Prostate gland (tissue), 2 donors: Measurements from ENCODE around the gene CORO6. TPM values are rescaled to one million over a fixed set of nuclear protein-coding genes. Genes with fewer than 3 reads are reported as not detected.

Experiments
- DNase-seq: peaks from one replicate; pipeline ENCODE4 v3.0.0-alpha.2; 2019; ENCODE audit warnings: low spot score
- H3K27ac ChIP-seq, 2 donors: fragments of 200-600 bp; sonication (generic); 2 replicates each; pipeline ENCODE4 v1.5.1; 2017 to 2019
- H3K27me3 ChIP-seq: fragments of 200-600 bp; sonication (generic); replicated peaks from 2 replicates; pipeline ENCODE4 v1.5.1; 2019; ENCODE audit not compliant: insufficient read depth
- H3K36me3 ChIP-seq, 2 donors: fragments of 200-600 bp; sonication (generic); 1 replicate in 1 of 2; 2 replicates in 1 of 2; pipeline versions ENCODE4 v1.5.1 to v1.8.1; 2017 to 2019
- H3K4me1 ChIP-seq: fragments of 200-600 bp; sonication (generic); replicated peaks from 2 replicates; pipeline ENCODE4 v1.5.1; 2019
- H3K4me3 ChIP-seq, 2 donors: fragments of 200-600 bp; sonication (generic); 2 replicates each; pipeline ENCODE4 v1.5.1; 2017 to 2019
- H3K9me3 ChIP-seq: fragments of 200-600 bp; sonication (generic); 2 replicates; pipeline ENCODE4 v1.5.1; 2017
- CTCF ChIP-seq, 4 experiments: fragments of 200-600 bp in 2 of 4; fragments of 450-650 bp in 2 of 4; sonication (generic) in 2 of 4; IDR thresholded peaks; 1 replicate in 3 of 4; 2 replicates in 1 of 4; pipeline ENCODE4 v1.5.1; 2016 to 2019; ENCODE audit warnings: antibody characterized with exemption in 4 of 4, mild to moderate bottlenecking in 2 of 4, moderate library complexity in 2 of 4
- POLR2A ChIP-seq: fragments of 450-650 bp; IDR thresholded peaks from one replicate; pipeline ENCODE4 v1.6.1; 2016; ENCODE audit warnings: antibody characterized with exemption, mild to moderate bottlenecking
- POLR2AphosphoS5 ChIP-seq: sonication (generic); formaldehyde crosslinking; IDR thresholded peaks from one replicate; pipeline ENCODE4 v1.6.1; 2017; ENCODE audit warnings: antibody characterized with exemption
- WGBS: methylation state at CpG from one replicate; pipeline ENCODE4 v1.1.5; 2018; 5-methylcytosine and 5-hydroxymethylcytosine counted together
- intact Hi-C: fragments of 100-400 bp; cut with DNase I; formaldehyde crosslinking; loops from one replicate; pipeline ENCODE4 v1.14.2; 2022
- total RNA-seq, 2 donors: library from RNA; depleted of rRNA; stranded (reverse); fragments of >200 nt; gene quantifications; one replicate each; pipeline ENCODE4 v1.1.0, GENCODE V29; 2016

Gene CORO6
- total RNA-seq, 2 donors from 2014 or later: 23.4 to 33.5 TPM

GRCh38 chr17:29574732-29575510, 47.8 kb downstream of the CORO6 start:
- no peak for DNase-seq
- intact Hi-C loops: no loop called here
- peaks cover 7 to 23% of the 10 kb centered on the region in 2 donors for H3K36me3 ChIP-seq

GRCh38 chr17:29573871-29574731, 48.6 kb downstream of the CORO6 start:
- WGBS: 84% methylated on average over 14 of the region's 14 CpGs
- H3K4me1 ChIP-seq: peaks cover 4% of the 10 kb centered on the region

More at GRCh38 chr17:29574732-29575510, 47.8 kb downstream of the CORO6 start:
- TF ChIP-seq POLR2A (no peak), POLR2AphosphoS5 (no peak), CTCF (IDR thresholded peaks at IDR 0.05) (no peak)
- Histone ChIP-seq H3K4me1 (no peaks in the 10 kb centered on the region), H3K9me3 (no peaks in the 10 kb centered on the region), H3K27me3 (no peaks in the 10 kb centered on the region), H3K27ac (no peak overlapping the region), H3K4me3 (no peak overlapping the region)
- 80% methylated on average over 17 of the region's 17 CpGs for WGBS

GRCh38 chr17:29573558-29573869, 49.2 kb downstream of the CORO6 start:
- no peak overlapping the region for H3K27ac ChIP-seq
- no peak overlapping the region for H3K4me3 ChIP-seq
- no peak for DNase-seq
- intact Hi-C loops: no loop called here
- H3K36me3 ChIP-seq: peaks cover 7 to 23% of the 10 kb centered on the region in 2 donors
- no peak for TF ChIP-seq POLR2A
- no peak for TF ChIP-seq POLR2AphosphoS5
- no peak for TF ChIP-seq CTCF (IDR thresholded peaks at IDR 0.05)
- peaks cover 4% of the 10 kb centered on the region for H3K4me1 ChIP-seq
- H3K9me3 ChIP-seq: no peaks in the 10 kb centered on the region
- no peaks in the 10 kb centered on the region for H3K27me3 ChIP-seq
- 74% methylated on average over 6 of the region's 6 CpGs for WGBS

More at GRCh38 chr17:29573871-29574731, 48.6 kb downstream of the CORO6 start:
- TF ChIP-seq CTCF (IDR thresholded peaks at IDR 0.05): no peak
- no peak for TF ChIP-seq POLR2A
- no peak for TF ChIP-seq POLR2AphosphoS5
- peaks cover 7 to 23% of the 10 kb centered on the region in 2 donors for H3K36me3 ChIP-seq
- DNase-seq: no peak
- no peaks in the 10 kb centered on the region for H3K9me3 ChIP-seq
- no peak overlapping the region for H3K4me3 ChIP-seq
- no peak overlapping the region for H3K27ac ChIP-seq
- no peaks in the 10 kb centered on the region for H3K27me3 ChIP-seq
- intact Hi-C loops: no loop called here

DNA sequence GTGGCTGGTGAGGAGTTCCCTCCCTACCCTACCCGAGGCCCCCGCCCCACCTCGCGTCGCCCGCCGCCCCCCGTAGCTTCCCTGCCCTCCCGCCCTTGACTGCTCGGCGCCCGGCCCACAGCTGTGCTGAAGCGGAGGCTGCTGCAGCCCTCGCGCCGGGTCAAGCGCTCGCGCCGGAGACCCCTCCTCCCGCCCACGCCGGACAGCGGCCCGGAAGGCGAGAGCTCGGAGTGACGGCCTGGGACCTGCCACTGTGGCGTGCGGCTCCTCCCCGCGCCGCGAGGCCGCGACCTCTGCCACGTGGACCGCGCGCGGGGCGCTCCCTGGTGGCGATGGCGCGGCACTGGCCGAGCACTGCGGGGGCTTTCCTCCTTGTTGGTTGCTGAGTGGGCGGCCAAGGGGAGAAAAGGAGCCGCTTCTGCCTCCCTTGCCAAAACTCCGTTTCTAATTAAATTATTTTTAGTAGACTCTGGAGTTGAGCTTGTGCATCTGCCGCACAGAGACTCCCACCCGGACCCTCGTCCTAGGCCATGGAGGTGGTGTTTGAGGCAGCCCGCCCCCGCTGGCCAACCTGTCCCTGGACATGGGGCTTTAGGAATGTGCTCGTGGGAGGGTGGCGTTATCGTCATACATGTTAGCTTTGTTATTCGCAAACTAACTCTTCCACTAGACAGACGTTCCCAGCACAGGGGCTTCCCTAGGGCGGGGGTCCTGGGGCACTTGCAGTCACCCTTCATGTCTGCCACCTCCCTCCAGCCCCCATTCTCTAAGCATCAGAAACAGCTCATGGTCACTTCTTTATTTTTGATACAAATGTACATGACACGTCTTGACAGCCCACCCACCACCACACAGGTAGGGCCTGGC, 49.8 kb downstream of the CORO6 start:
- Histone ChIP-seq H3K4me3 (peak overlapping the region in 1 of 2 donors; percentile 24), H3K27ac (no peak overlapping the region), H3K4me1 (peaks cover 4% of the 10 kb centered on the region), H3K36me3 (peaks cover 7 to 18% of the 10 kb centered on the region in 2 donors), H3K27me3 (no peaks in the 10 kb centered on the region), H3K9me3 (no peaks in the 10 kb centered on the region)
- DNase-seq: no peak
- TF ChIP-seq POLR2A: no peak
- TF ChIP-seq CTCF (IDR thresholded peaks at IDR 0.05): peak in 3 of 4 experiments; percentile 39 to 64 (median 58)
- TF ChIP-seq POLR2AphosphoS5: no peak
- 42% methylated on average over 18 of the region's 62 CpGs for WGBS
- intact Hi-C loops: no loop called here
